Prostate gland (tissue), 2 donors: ENCODE measurements around the gene TOR1A.

Experiments used
- POLR2A ChIP-seq: fragments of 450-650 bp; IDR thresholded peaks from one replicate; pipeline ENCODE4 v1.6.1; 2016; ENCODE audit warnings: antibody characterized with exemption, mild to moderate bottlenecking
- POLR2AphosphoS5 ChIP-seq: sonication (generic); formaldehyde crosslinking; IDR thresholded peaks from one replicate; pipeline ENCODE4 v1.6.1; 2017; ENCODE audit warnings: antibody characterized with exemption
- TF ChIP-seq, protein P1 (sequence below), 4 experiments: fragments of 200-600 bp in 2 of 4; fragments of 450-650 bp in 2 of 4; sonication (generic) in 2 of 4; IDR thresholded peaks; 1 replicate in 3 of 4; 2 replicates in 1 of 4; pipeline ENCODE4 v1.5.1; 2016 to 2019; ENCODE audit warnings: antibody characterized with exemption in 4 of 4, mild to moderate bottlenecking in 2 of 4, moderate library complexity in 2 of 4

DNA sequence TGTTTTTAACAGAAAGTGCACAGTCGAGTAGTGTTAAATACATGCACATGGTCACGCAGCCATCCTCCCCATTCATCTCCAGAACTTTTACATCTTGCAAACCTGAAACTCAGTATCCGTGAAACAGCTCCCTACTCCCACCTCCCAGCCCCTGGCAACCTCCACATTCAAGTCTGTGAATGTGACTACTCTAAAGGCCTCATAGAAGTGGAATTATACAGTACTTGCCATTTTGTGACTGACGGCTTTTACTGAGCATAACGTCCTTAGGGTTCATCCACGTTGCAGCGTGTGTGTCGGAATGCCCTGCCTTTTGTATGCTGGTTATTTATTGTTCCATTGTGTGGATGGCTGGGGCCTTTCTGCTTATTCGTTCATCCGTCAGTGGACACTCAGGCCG lies 47.1 kb upstream of the TOR1A start:
- TF ChIP-seq, protein P1, sequence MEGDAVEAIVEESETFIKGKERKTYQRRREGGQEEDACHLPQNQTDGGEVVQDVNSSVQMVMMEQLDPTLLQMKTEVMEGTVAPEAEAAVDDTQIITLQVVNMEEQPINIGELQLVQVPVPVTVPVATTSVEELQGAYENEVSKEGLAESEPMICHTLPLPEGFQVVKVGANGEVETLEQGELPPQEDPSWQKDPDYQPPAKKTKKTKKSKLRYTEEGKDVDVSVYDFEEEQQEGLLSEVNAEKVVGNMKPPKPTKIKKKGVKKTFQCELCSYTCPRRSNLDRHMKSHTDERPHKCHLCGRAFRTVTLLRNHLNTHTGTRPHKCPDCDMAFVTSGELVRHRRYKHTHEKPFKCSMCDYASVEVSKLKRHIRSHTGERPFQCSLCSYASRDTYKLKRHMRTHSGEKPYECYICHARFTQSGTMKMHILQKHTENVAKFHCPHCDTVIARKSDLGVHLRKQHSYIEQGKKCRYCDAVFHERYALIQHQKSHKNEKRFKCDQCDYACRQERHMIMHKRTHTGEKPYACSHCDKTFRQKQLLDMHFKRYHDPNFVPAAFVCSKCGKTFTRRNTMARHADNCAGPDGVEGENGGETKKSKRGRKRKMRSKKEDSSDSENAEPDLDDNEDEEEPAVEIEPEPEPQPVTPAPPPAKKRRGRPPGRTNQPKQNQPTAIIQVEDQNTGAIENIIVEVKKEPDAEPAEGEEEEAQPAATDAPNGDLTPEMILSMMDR (IDR thresholded peaks at IDR 0.05) = no peak
- TF ChIP-seq POLR2A (no peak), POLR2AphosphoS5 (no peak)
